ENCODE data around the gene TENM3. TPM values are rescaled to one million over a fixed set of nuclear protein-coding genes. Genes with fewer than 3 reads are reported as not detected.
"Not testable (repeated sequence)": the region's sequence is repeated elsewhere in the genome, so short reads cannot be mapped to it uniquely, and the experiment has no call there.

TENM3 gene
- total and polyA plus RNA-seq, 12 donors, result 2.6 to 54.4 (median 42.8) TPM

- Histone ChIP-seq H3K27me3 (no peaks in the 10 kb centered on the region), H3K4me3 (no peak overlapping the region), H3K27ac (no peak overlapping the region), H3K9me3 (replicated peaks in 1 of 3) (no peaks in the 10 kb centered on the region), H3K36me3 (replicated peaks in 1 of 2) (no peaks in the 10 kb centered on the region), H3K4me1 (replicated peaks in 1 of 2) (peaks cover 0 to 3% of the 10 kb centered on the region in 2 donors)
- intact Hi-C loops (cut with DNase I), result no loop called here
- TF ChIP-seq POLR2A (IDR thresholded peaks at IDR 0.05) (no peak), CTCF (IDR thresholded peaks at IDR 0.05) (peak in 2 of 6 experiments; percentile 27 to 28)
- DNase-seq, result no peak
- WGBS, 4 donors, result 63 to 81% (median 76%) methylated on average over 4 to 5 of the region's 5 CpGs
Observed at GRCh38 chr4:182809417-182810102, 566.4 kb downstream of the TENM3 start.

GRCh38 chr4:182810103-182810615 lies 567.0 kb downstream of the TENM3 start:
- no peak overlapping the region for H3K4me3 ChIP-seq
- no peak overlapping the region for H3K27ac ChIP-seq
- intact Hi-C loops (cut with DNase I), result no loop called here
- H3K4me1 ChIP-seq (replicated peaks in 1 of 2), result peaks cover 0 to 3% of the 10 kb centered on the region in 2 donors
- no peaks in the 10 kb centered on the region for H3K9me3 ChIP-seq (replicated peaks in 1 of 3)
- TF ChIP-seq CTCF (IDR thresholded peaks at IDR 0.05) (no peak), POLR2A (IDR thresholded peaks at IDR 0.05) (no peak)
- WGBS, 4 donors, result 88 to 93% (median 92%) methylated on average over 4 of the region's 4 CpGs
- H3K36me3 ChIP-seq (replicated peaks in 1 of 2), result no peaks in the 10 kb centered on the region
- DNase-seq, result no peak
- no peaks in the 10 kb centered on the region for H3K27me3 ChIP-seq

- TF ChIP-seq POLR2A (IDR thresholded peaks at IDR 0.05), result no peak
- TF ChIP-seq CTCF (IDR thresholded peaks at IDR 0.05), result no peak
- no peak for DNase-seq
- no peaks in the 10 kb centered on the region for H3K9me3 ChIP-seq (replicated peaks in 1 of 3)
- intact Hi-C loops (cut with DNase I), result no loop called here
- no peaks in the 10 kb centered on the region for H3K36me3 ChIP-seq (replicated peaks in 1 of 2)
- H3K4me3 ChIP-seq, result no peak overlapping the region
- no peaks in the 10 kb centered on the region for H3K27me3 ChIP-seq
- WGBS, 4 donors, result 81 to 87% (median 84%) methylated on average over 4 of the region's 4 CpGs
- H3K27ac ChIP-seq, result no peak overlapping the region
- no peaks in the 10 kb centered on the region for H3K4me1 ChIP-seq (replicated peaks in 1 of 2)
Observed at GRCh38 chr4:182812916-182813315, 569.7 kb downstream of the TENM3 start.

GRCh38 chr4:182814065-182814464 lies 570.9 kb downstream of the TENM3 start:
- intact Hi-C loops (cut with DNase I); H3K9me3 ChIP-seq (replicated peaks in 1 of 3); H3K4me3 ChIP-seq; H3K4me1 ChIP-seq (replicated peaks in 1 of 2); DNase-seq; H3K36me3 ChIP-seq (replicated peaks in 1 of 2); H3K27ac ChIP-seq; H3K27me3 ChIP-seq: not testable (repeated sequence)
- WGBS, 4 donors, result 89 to 98% (median 91%) methylated on average over 8 to 9 of the region's 9 CpGs

Measured in adrenal gland (tissue), 12 donors.